Retinal pigment epithelial cell (primary cell): Measurements from ENCODE around the gene MUCL1.
"Not testable (repeated sequence)": the region's sequence is repeated elsewhere in the genome, so short reads cannot be mapped to it uniquely, and the experiment has no call there.

Experiments used
- DNase-seq: peaks from one replicate; pipeline ENCODE4 v3.0.0-alpha.2; 2010; ENCODE audit warnings: low read depth
- H3K4me3 ChIP-seq: 2 replicates; pipeline ENCODE4 v1.5.1; 2011; ENCODE audit warnings: mild to moderate bottlenecking, low read length, control low read depth, moderate library complexity
- CTCF ChIP-seq: conservative IDR thresholded peaks from 2 replicates; pipeline ENCODE4 v1.5.1; 2011; ENCODE audit warnings: low read depth, low read length, control low read depth, inconsistent platforms

Gene MUCL1

GRCh38 chr12:54870048-54870447 lies 15.7 kb downstream of the MUCL1 start:
- TF ChIP-seq CTCF: no peak
- H3K4me3 ChIP-seq: no peak overlapping the region
- no peak for DNase-seq

- no peak overlapping the region for H3K4me3 ChIP-seq
- TF ChIP-seq CTCF: no peak
- no peak for DNase-seq
Observed at GRCh38 chr12:54870617-54871016, 16.3 kb downstream of the MUCL1 start.

- TF ChIP-seq CTCF: no peak
- DNase-seq: no peak
- H3K4me3 ChIP-seq: no peak overlapping the region
Observed at GRCh38 chr12:54879150-54879549, 24.8 kb downstream of the MUCL1 start.

- TF ChIP-seq CTCF: no peak
- DNase-seq: no peak
- no peak overlapping the region for H3K4me3 ChIP-seq
Observed at GRCh38 chr12:54879579-54879978, 25.3 kb downstream of the MUCL1 start.

- no peak overlapping the region for H3K4me3 ChIP-seq
- TF ChIP-seq CTCF: no peak
- no peak for DNase-seq
Observed at GRCh38 chr12:54882079-54882478, 27.8 kb downstream of the MUCL1 start.

- H3K4me3 ChIP-seq, DNase-seq: not testable (repeated sequence)
Observed at GRCh38 chr12:54882597-54882996, 28.3 kb downstream of the MUCL1 start.

- DNase-seq, H3K4me3 ChIP-seq: not testable (repeated sequence)
Observed at GRCh38 chr12:54888428-54888827, 34.1 kb downstream of the MUCL1 start.

GRCh38 chr12:54890339-54890738 lies 36.0 kb downstream of the MUCL1 start:
- DNase-seq: no peak
- H3K4me3 ChIP-seq: no peak overlapping the region
- no peak for TF ChIP-seq CTCF
